HepG2 (cell line): Measurements from ENCODE around the gene PDLIM7. TPM values are rescaled to one million over a fixed set of nuclear protein-coding genes. Genes with fewer than 3 reads are reported as not detected.

Experiments
- AFF4 ChIP-seq: sonication (generic); formaldehyde crosslinking; IDR thresholded peaks from 2 replicates; pipeline ENCODE4 v1.4.0; 2020; ENCODE audit warnings: missing genetic modification reagents
- AKAP8 ChIP-seq: sonication (generic); formaldehyde crosslinking; IDR thresholded peaks from 2 replicates; pipeline ENCODE4 v1.5.1; 2020; ENCODE audit warnings: mild to moderate bottlenecking, missing genetic modification reagents
- CBX5 ChIP-seq: sonication (generic); formaldehyde crosslinking; IDR thresholded peaks from 2 replicates; pipeline ENCODE4 v1.4.0; 2020; ENCODE audit warnings: missing genetic modification reagents, borderline replicate concordance
- CEBPG ChIP-seq: IDR thresholded peaks from 2 replicates; pipeline ENCODE4 v1.6.1; 2016
- FOSL2 ChIP-seq: sonication (generic); formaldehyde crosslinking; IDR thresholded peaks from 2 replicates; pipeline ENCODE4 v1.4.0; 2020; ENCODE audit warnings: missing genetic modification reagents
- IRF9 ChIP-seq: sonication (generic); formaldehyde crosslinking; IDR thresholded peaks from 2 replicates; pipeline ENCODE4 v1.8.0; 2022; ENCODE audit warnings: missing genetic modification reagents, mild to moderate bottlenecking, borderline replicate concordance
- NFIB ChIP-seq: sonication (generic); formaldehyde crosslinking; IDR thresholded peaks from 2 replicates; pipeline ENCODE4 v1.9.0; 2021; ENCODE audit warnings: missing genetic modification reagents, mild to moderate bottlenecking, borderline replicate concordance
- PTBP1 ChIP-seq: fragments of 200-400 bp; formaldehyde crosslinking; IDR thresholded peaks from 2 replicates; pipeline ENCODE4 v1.6.1; 2018; ENCODE audit warnings: low read length, low read depth; ENCODE audit not compliant: poor library complexity, severe bottlenecking
- RBM39 ChIP-seq: fragments of 200-400 bp; formaldehyde crosslinking; IDR thresholded peaks from one replicate; pipeline ENCODE4 v1.6.1; 2018; ENCODE audit warnings: antibody characterized with exemption, mild to moderate bottlenecking, low read depth, low read length; ENCODE audit not compliant: poor library complexity, severe bottlenecking
- SMAD1 ChIP-seq: sonication (generic); formaldehyde crosslinking; IDR thresholded peaks from 2 replicates; pipeline ENCODE4 v1.4.0; 2020; ENCODE audit warnings: missing genetic modification reagents, low read depth, mild to moderate bottlenecking, borderline replicate concordance
- SPEN ChIP-seq: sonication (generic); formaldehyde crosslinking; IDR thresholded peaks from 2 replicates; pipeline ENCODE4 v1.5.1; 2020; ENCODE audit warnings: low read depth, mild to moderate bottlenecking, missing genetic modification reagents
- TCF7 ChIP-seq: sonication (generic); IDR thresholded peaks from 2 replicates; pipeline ENCODE4 v1.6.1; 2016; ENCODE audit warnings: antibody characterized with exemption, low read depth
- XRCC5 ChIP-seq: fragments of 200-400 bp; formaldehyde crosslinking; optimal IDR thresholded peaks from 2 replicates; pipeline ENCODE3; 2017; ENCODE audit warnings: mild to moderate bottlenecking, low read length
- ZMAT3 ChIP-seq: sonication (generic); formaldehyde crosslinking; conservative IDR thresholded peaks from 2 replicates; pipeline ENCODE4 v1.7.0; 2021; ENCODE audit warnings: missing genetic modification reagents
- ZNF3 ChIP-seq: IDR thresholded peaks from 2 replicates; pipeline ENCODE4 v1.7.0; 2017; ENCODE audit warnings: inconsistent platforms
- ZNF615 ChIP-seq: sonication (generic); formaldehyde crosslinking; IDR thresholded peaks from 2 replicates; pipeline ENCODE4 v1.5.0; 2020; ENCODE audit warnings: mild to moderate bottlenecking, missing genetic modification reagents, borderline replicate concordance
- polyA plus RNA-seq, 8 experiments: library from polyadenylated mRNA; depleted of rRNA in 3 of 8; stranded (reverse) in 7 of 8; unstranded in 1 of 8; fragments of >200 nt; fragmentation: Illumina TruSeq in 4 of 8; extraction: Trizol in 4 of 8; gene quantifications; 2 replicates each; pipeline versions ENCODE4 v1.2.1 to v1.2.3, GENCODE V29; 2011 to 2016; ENCODE audit warnings: low read depth in 4 of 8, missing spikeins in 1 of 8, mixed read lengths in 1 of 8; ENCODE audit not compliant: insufficient read depth in 1 of 8
- total RNA-seq, 5 experiments: library from RNA; depleted of rRNA; stranded (reverse); fragments of >200 nt; fragmentation: Illumina TruSeq; extraction: Trizol; gene quantifications; 2 replicates each; pipeline ENCODE4 v1.2.3, GENCODE V29; 2016; ENCODE audit warnings: low read depth in 1 of 5
- TF ChIP-seq, protein P1 (sequence below): sonication (generic); formaldehyde crosslinking; IDR thresholded peaks from 2 replicates; pipeline ENCODE4 v1.4.0; 2020; ENCODE audit warnings: missing genetic modification reagents
- TF ChIP-seq, protein P2 (sequence below), 2 experiments: sonication (generic) in 1 of 2; formaldehyde crosslinking in 1 of 2; IDR thresholded peaks; 2 replicates each; pipeline versions ENCODE4 v1.4.0 to v1.6.1; 2018 to 2020; ENCODE audit warnings: missing genetic modification reagents in 2 of 2, borderline replicate concordance in 1 of 2, low read depth in 1 of 2, mild to moderate bottlenecking in 1 of 2, missing biosample characterization in 1 of 2

The PDLIM7 gene
- total and polyA plus RNA-seq, 2 of the 13 experiments (the other 11 are each of a cell fraction or from before 2014, with no cell fraction given), result 21.1 to 31.3 TPM

GRCh38 chr5:177447611-177448243 lies 49.7 kb downstream of the PDLIM7 start (continued):
- TF ChIP-seq XRCC5 (peak; percentile 60), AKAP8 (CRISPR knock-in tag) (peak; percentile 64; the same call in 1 of the 2 replicates), ZNF615 (CRISPR knock-in tag) (no peak), AFF4 (no peak), FOSL2 (CRISPR knock-in tag) (peak; percentile 95), SMAD1 (CRISPR knock-in tag) (0 out of 2 replicates have a peak, but pooled peaks have one; percentile 29), IRF9 (CRISPR knock-in tag) (no peak), ZNF3 (CRISPR knock-in tag) (no peak), SPEN (0 out of 2 replicates have a peak, but pooled peaks have one; percentile 9), PTBP1 (peak; percentile 23), CBX5 (CRISPR knock-in tag) (peak; percentile 59; the same call in 1 of the 2 replicates), NFIB (CRISPR knock-in tag) (no peak), CEBPG (CRISPR knock-in tag) (0 out of 2 replicates have a peak, but pooled peaks have one; percentile 7), ZMAT3 (CRISPR knock-in tag) (no peak; the same call in 1 of the 2 replicates), RBM39 (no peak), TCF7 (no peak)
- TF ChIP-seq, protein P1, sequence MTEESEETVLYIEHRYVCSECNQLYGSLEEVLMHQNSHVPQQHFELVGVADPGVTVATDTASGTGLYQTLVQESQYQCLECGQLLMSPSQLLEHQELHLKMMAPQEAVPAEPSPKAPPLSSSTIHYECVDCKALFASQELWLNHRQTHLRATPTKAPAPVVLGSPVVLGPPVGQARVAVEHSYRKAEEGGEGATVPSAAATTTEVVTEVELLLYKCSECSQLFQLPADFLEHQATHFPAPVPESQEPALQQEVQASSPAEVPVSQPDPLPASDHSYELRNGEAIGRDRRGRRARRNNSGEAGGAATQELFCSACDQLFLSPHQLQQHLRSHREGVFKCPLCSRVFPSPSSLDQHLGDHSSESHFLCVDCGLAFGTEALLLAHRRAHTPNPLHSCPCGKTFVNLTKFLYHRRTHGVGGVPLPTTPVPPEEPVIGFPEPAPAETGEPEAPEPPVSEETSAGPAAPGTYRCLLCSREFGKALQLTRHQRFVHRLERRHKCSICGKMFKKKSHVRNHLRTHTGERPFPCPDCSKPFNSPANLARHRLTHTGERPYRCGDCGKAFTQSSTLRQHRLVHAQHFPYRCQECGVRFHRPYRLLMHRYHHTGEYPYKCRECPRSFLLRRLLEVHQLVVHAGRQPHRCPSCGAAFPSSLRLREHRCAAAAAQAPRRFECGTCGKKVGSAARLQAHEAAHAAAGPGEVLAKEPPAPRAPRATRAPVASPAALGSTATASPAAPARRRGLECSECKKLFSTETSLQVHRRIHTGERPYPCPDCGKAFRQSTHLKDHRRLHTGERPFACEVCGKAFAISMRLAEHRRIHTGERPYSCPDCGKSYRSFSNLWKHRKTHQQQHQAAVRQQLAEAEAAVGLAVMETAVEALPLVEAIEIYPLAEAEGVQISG (CRISPR knock-in tag), result peak; percentile 50
- TF ChIP-seq, protein P2, sequence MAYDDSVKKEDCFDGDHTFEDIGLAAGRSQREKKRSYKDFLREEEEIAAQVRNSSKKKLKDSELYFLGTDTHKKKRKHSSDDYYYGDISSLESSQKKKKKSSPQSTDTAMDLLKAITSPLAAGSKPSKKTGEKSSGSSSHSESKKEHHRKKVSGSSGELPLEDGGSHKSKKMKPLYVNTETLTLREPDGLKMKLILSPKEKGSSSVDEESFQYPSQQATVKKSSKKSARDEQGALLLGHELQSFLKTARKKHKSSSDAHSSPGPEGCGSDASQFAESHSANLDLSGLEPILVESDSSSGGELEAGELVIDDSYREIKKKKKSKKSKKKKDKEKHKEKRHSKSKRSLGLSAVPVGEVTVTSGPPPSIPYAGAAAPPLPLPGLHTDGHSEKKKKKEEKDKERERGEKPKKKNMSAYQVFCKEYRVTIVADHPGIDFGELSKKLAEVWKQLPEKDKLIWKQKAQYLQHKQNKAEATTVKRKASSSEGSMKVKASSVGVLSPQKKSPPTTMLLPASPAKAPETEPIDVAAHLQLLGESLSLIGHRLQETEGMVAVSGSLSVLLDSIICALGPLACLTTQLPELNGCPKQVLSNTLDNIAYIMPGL (CRISPR knock-in tag; IDR thresholded peaks at IDR 0.05; ENCODE audit: borderline replicate concordance in 1 of 2, low read depth in 1 of 2), result no peak; a peak in 1 of 4 replicates
